H9 (cell line): Measurements from ENCODE around the gene NSFL1C. TPM values are rescaled to one million over a fixed set of nuclear protein-coding genes. Genes with fewer than 3 reads are reported as not detected.

Experiments used
- DNase-seq: peaks from one replicate; pipeline ENCODE4 v3.0.0-alpha.2; 2017
- H2AFZ ChIP-seq: one replicate; pipeline ENCODE4 v1.6.1; 2013; ENCODE audit warnings: mild to moderate bottlenecking, low read length, control low read depth, moderate library complexity
- H2AK5ac ChIP-seq: 2 replicates; pipeline ENCODE4 v1.6.1; 2013; ENCODE audit warnings: low read length, control low read depth, mixed read lengths; ENCODE audit not compliant: insufficient read length
- H2BK120ac ChIP-seq: one replicate; pipeline ENCODE4 v1.6.1; 2013; ENCODE audit warnings: low read depth, mild to moderate bottlenecking, low read length, control low read depth, inconsistent platforms; ENCODE audit not compliant: poor library complexity, severe bottlenecking
- H2BK12ac ChIP-seq: 2 replicates; pipeline ENCODE4 v1.6.1; 2013; ENCODE audit warnings: low read length, control low read depth, mixed read lengths, low read depth; ENCODE audit not compliant: insufficient read length
- H2BK15ac ChIP-seq: 2 replicates; pipeline ENCODE4 v1.6.1; 2013; ENCODE audit warnings: low read depth, low read length, control low read depth
- H2BK20ac ChIP-seq: one replicate; pipeline ENCODE4 v1.6.1; 2013; ENCODE audit warnings: low read depth, mild to moderate bottlenecking, low read length, control low read depth, inconsistent platforms; ENCODE audit not compliant: poor library complexity, severe bottlenecking
- H2BK5ac ChIP-seq: 2 replicates; pipeline ENCODE4 v1.6.1; 2013; ENCODE audit warnings: low read length, control low read depth, mixed read lengths; ENCODE audit not compliant: insufficient read length
- H3K14ac ChIP-seq: 2 replicates; pipeline ENCODE4 v1.6.1; 2013; ENCODE audit warnings: low read length, control low read depth; ENCODE audit not compliant: insufficient read depth
- H3K18ac ChIP-seq: 2 replicates; pipeline ENCODE4 v1.6.1; 2013; ENCODE audit warnings: low read depth, mild to moderate bottlenecking, mixed read lengths, low read length, control low read depth; ENCODE audit not compliant: insufficient read length
- H3K23ac ChIP-seq: 2 replicates; pipeline ENCODE4 v1.6.1; 2013; ENCODE audit warnings: low read length, control low read depth, mixed read lengths, low read depth; ENCODE audit not compliant: insufficient read length
- H3K23me2 ChIP-seq: 2 replicates; pipeline ENCODE4 v1.6.1; 2013; ENCODE audit warnings: low read depth, mild to moderate bottlenecking, mixed read lengths, low read length, control low read depth; ENCODE audit not compliant: insufficient read length, poor library complexity, severe bottlenecking
- H3K27ac ChIP-seq: 2 replicates; pipeline ENCODE4 v1.5.1; 2013; ENCODE audit warnings: low read length, control low read depth, mixed read lengths, low read depth; ENCODE audit not compliant: insufficient read length
- H3K27me3 ChIP-seq: 2 replicates; pipeline ENCODE4 v1.6.1; 2013; ENCODE audit warnings: low read length, control low read depth, inconsistent platforms; ENCODE audit not compliant: insufficient read depth
- H3K4ac ChIP-seq: 2 replicates; pipeline ENCODE4 v1.6.1; 2013; ENCODE audit warnings: low read depth, mild to moderate bottlenecking, control low read depth, inconsistent platforms, low read length, moderate library complexity
- H3K4me1 ChIP-seq: 2 replicates; pipeline ENCODE4 v1.6.1; 2013; ENCODE audit warnings: low read length, control low read depth, inconsistent platforms; ENCODE audit not compliant: insufficient read depth
- H3K4me2 ChIP-seq: 2 replicates; pipeline ENCODE4 v1.6.1; 2013; ENCODE audit warnings: low read length, control low read depth, mixed read lengths; ENCODE audit not compliant: insufficient read length, insufficient read depth
- H3K56ac ChIP-seq: 2 replicates; pipeline ENCODE4 v1.6.1; 2013; ENCODE audit warnings: low read depth, mild to moderate bottlenecking, mixed read lengths, low read length, control low read depth; ENCODE audit not compliant: insufficient read length
- H3K79me1 ChIP-seq: 2 replicates; pipeline ENCODE4 v1.6.1; 2013; ENCODE audit warnings: low read depth, mild to moderate bottlenecking, moderate library complexity, low read length, control low read depth, inconsistent platforms; ENCODE audit not compliant: insufficient read depth, poor library complexity, severe bottlenecking
- H3K79me2 ChIP-seq: 2 replicates; pipeline ENCODE4 v1.6.1; 2013; ENCODE audit warnings: low read length, control low read depth, inconsistent platforms; ENCODE audit not compliant: insufficient read depth
- H3K9ac ChIP-seq: 2 replicates; pipeline ENCODE4 v1.6.1; 2013; ENCODE audit warnings: low read length, control low read depth, mixed read lengths; ENCODE audit not compliant: insufficient read length; ENCODE audit errors: extremely low read depth
- H3K9me3 ChIP-seq: one replicate; pipeline ENCODE4 v1.6.1; 2013; ENCODE audit warnings: low read depth, low read length, inconsistent platforms; ENCODE audit not compliant: control insufficient read depth
- H3T11ph ChIP-seq: one replicate; pipeline ENCODE4 v1.6.1; 2013; ENCODE audit warnings: mild to moderate bottlenecking, low read length, control low read depth, inconsistent platforms
- H4K20me1 ChIP-seq: one replicate; pipeline ENCODE4 v1.6.1; 2013; ENCODE audit not compliant: control insufficient read depth, insufficient read length, insufficient read depth
- H4K5ac ChIP-seq: 2 replicates; pipeline ENCODE4 v1.6.1; 2013; ENCODE audit warnings: low read depth, mild to moderate bottlenecking, mixed read lengths, low read length, control low read depth; ENCODE audit not compliant: insufficient read length
- H4K8ac ChIP-seq: replicated peaks from 2 replicates; pipeline ENCODE4 v1.6.1; 2013; ENCODE audit warnings: low read length, control low read depth, mixed read lengths, low read depth; ENCODE audit not compliant: insufficient read length
- H4K91ac ChIP-seq: 2 replicates; pipeline ENCODE4 v1.6.1; 2013; ENCODE audit warnings: low read depth, mild to moderate bottlenecking, moderate library complexity, mixed read lengths, low read length, control low read depth; ENCODE audit not compliant: insufficient read length
- H3K27ac Mint-ChIP-seq, 3 experiments: 2 replicates in 2 of 3; 3 replicates in 1 of 3; pipeline ENCODE4 v1.8.0; 2020 to 2021; ENCODE audit warnings: mixed read lengths in 3 of 3, mild to moderate bottlenecking in 1 of 3, moderate library complexity in 1 of 3
- H3K27me3 Mint-ChIP-seq: 2 replicates; pipeline ENCODE4 v1.8.0; 2021; ENCODE audit warnings: low read depth, mild to moderate bottlenecking, moderate library complexity, mixed read lengths
- H3K36me3 Mint-ChIP-seq, 3 experiments: 2 replicates in 2 of 3; 3 replicates in 1 of 3; pipeline ENCODE4 v1.8.0; 2020 to 2021; ENCODE audit warnings: low read depth in 3 of 3, mixed read lengths in 3 of 3; ENCODE audit not compliant: insufficient read depth in 1 of 3
- H3K4me1 Mint-ChIP-seq, 2 experiments: 2 replicates each; pipeline ENCODE4 v1.8.0; 2020; ENCODE audit warnings: mixed read lengths in 2 of 2
- H3K4me3 Mint-ChIP-seq, 2 experiments: 2 replicates in 1 of 2; 3 replicates in 1 of 2; pipeline ENCODE4 v1.8.0; 2020 to 2021; ENCODE audit warnings: mild to moderate bottlenecking in 2 of 2, mixed read lengths in 2 of 2, moderate library complexity in 1 of 2
- H3K9me3 Mint-ChIP-seq, 2 experiments: 2 replicates in 1 of 2; 3 replicates in 1 of 2; pipeline ENCODE4 v1.8.0; 2020; ENCODE audit warnings: mild to moderate bottlenecking in 2 of 2, mixed read lengths in 2 of 2, moderate library complexity in 1 of 2
- WGBS: extraction: QIAGEN DNeasy Blood & Tissue Kit; methylation state at CpG from one replicate; pipeline ENCODE4 v1.1.7; 2013; ENCODE audit warnings: missing lambda C conversion rate, low lambda C conversion rate, mixed read lengths; ENCODE audit not compliant: insufficient read length; ENCODE audit errors: extremely low coverage; 5-methylcytosine and 5-hydroxymethylcytosine counted together
- total RNA-seq: library from RNA; stranded (reverse); gene quantifications from 2 replicates; pipeline ENCODE4 v1.2.1, GENCODE V29; 2021
- TF ChIP-seq, protein P1 (sequence below): fragments of 200-600 bp; sonication (generic); conservative IDR thresholded peaks from 3 replicates; pipeline ENCODE4 v1.8.0; 2021; ENCODE audit warnings: antibody characterized with exemption, mild to moderate bottlenecking

Gene NSFL1C
- total RNA-seq, 1 experiment from 2014 or later, result 81.8 TPM

DNA sequence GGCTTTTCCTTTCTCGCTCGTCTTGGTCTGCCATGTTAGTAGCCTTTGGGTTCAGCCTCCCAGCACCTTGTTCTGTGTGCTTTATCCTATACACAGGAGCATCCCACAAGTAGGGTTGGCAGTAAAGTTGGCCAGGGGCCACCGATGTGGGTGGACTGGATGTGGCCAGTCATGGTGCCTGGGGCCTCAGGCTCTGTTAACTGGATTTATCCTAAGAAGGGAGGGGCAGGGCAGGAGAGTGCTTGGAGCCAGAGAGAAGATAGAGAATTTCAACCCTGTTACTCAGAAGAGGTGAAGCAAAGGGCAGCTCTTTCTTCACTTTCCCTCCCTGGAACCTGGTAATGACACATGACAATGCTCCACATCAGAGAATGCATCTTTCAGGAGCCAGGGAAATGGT lies 38.7 kb upstream of the NSFL1C start:
- H3K18ac ChIP-seq, result no peak overlapping the region
- no peaks in the 10 kb centered on the region for H4K20me1 ChIP-seq
- H3K27me3 ChIP-seq, result no peaks in the 10 kb centered on the region
- no peak overlapping the region for H4K91ac ChIP-seq
- no peak overlapping the region for H3K14ac ChIP-seq
- no peak for DNase-seq
- H2BK15ac ChIP-seq, result no peak overlapping the region
- H3K79me2 ChIP-seq, result no peaks in the 10 kb centered on the region
- H3K23me2 ChIP-seq, result no peaks in the 10 kb centered on the region
- no peak overlapping the region for H3K9ac ChIP-seq
- Mint-ChIP-seq H3K4me1 (peaks cover 17 to 24% of the 10 kb centered on the region in 2 experiments), H3K36me3 (peaks cover 0 to 12% (median 3%) of the 10 kb centered on the region in 3 experiments; a peak in 3 of 7 replicates), H3K27me3 (peaks cover 15% of the 10 kb centered on the region), H3K9me3 (peaks cover 11 to 12% of the 10 kb centered on the region in 2 experiments), H3K27ac (no peak overlapping the region), H3K4me3 (no peak overlapping the region)
- H3K9me3 ChIP-seq, result no peaks in the 10 kb centered on the region
- H3K4me1 ChIP-seq, result no peaks in the 10 kb centered on the region
- H3K23ac ChIP-seq, result no peak overlapping the region
- H2BK12ac ChIP-seq, result no peak overlapping the region
- no peak overlapping the region for H3K4ac ChIP-seq
- H3K79me1 ChIP-seq, result no peaks in the 10 kb centered on the region
- no CpG with 5 or more reads among the region's 3 CpGs for WGBS
- H3T11ph ChIP-seq, result no peak overlapping the region
- H3K27ac ChIP-seq, result no peak overlapping the region
- no peak overlapping the region for H2AFZ ChIP-seq
- no peak overlapping the region for H4K5ac ChIP-seq
- H2BK20ac ChIP-seq, result no peak overlapping the region
- H3K4me2 ChIP-seq, result no peak overlapping the region
- TF ChIP-seq, protein P1, sequence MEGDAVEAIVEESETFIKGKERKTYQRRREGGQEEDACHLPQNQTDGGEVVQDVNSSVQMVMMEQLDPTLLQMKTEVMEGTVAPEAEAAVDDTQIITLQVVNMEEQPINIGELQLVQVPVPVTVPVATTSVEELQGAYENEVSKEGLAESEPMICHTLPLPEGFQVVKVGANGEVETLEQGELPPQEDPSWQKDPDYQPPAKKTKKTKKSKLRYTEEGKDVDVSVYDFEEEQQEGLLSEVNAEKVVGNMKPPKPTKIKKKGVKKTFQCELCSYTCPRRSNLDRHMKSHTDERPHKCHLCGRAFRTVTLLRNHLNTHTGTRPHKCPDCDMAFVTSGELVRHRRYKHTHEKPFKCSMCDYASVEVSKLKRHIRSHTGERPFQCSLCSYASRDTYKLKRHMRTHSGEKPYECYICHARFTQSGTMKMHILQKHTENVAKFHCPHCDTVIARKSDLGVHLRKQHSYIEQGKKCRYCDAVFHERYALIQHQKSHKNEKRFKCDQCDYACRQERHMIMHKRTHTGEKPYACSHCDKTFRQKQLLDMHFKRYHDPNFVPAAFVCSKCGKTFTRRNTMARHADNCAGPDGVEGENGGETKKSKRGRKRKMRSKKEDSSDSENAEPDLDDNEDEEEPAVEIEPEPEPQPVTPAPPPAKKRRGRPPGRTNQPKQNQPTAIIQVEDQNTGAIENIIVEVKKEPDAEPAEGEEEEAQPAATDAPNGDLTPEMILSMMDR, result no peak
- no peak overlapping the region for H3K56ac ChIP-seq
- H2AK5ac ChIP-seq, result no peak overlapping the region
- H4K8ac ChIP-seq, result no peak overlapping the region
- H2BK5ac ChIP-seq, result no peak overlapping the region
- no peak overlapping the region for H2BK120ac ChIP-seq
